ENCODE data around the gene PPP1R12B.
"Not testable (repeated sequence)": the region's sequence is repeated elsewhere in the genome, so short reads cannot be mapped to it uniquely, and the experiment has no call there.

The PPP1R12B gene

DNA sequence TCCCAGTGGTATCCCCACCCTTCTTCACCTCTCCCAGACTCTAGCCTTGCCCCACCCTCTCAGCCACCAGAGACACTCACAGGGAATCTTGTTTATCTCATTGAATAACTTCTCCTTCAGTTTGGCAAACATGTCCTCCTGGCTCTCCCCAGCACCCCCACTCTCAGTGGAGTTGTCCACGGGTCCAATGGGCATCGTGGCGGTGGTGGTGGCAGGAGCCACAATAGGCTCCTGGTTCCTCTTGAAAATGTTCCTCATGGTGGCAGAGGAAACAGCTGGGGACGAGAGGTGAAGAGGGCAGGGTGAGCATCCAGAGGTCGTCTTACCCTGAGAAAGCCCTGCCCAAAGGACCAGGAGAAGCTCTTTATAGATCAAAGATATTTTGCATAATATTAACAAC, 257.0 kb downstream of the PPP1R12B start:
- ChIA-PET CTCF (interaction anchor here (1.0 to 1.8 kb wide), 2 partner anchors 20 to 24 kb away, joined by 3 to 4 read pairs; no protein-coding TSS in a partner anchor), POLR2A (no interaction called here)
- no peak for DNase-seq (ENCODE audit: extremely low spot score)
- TF ChIP-seq, protein P1, sequence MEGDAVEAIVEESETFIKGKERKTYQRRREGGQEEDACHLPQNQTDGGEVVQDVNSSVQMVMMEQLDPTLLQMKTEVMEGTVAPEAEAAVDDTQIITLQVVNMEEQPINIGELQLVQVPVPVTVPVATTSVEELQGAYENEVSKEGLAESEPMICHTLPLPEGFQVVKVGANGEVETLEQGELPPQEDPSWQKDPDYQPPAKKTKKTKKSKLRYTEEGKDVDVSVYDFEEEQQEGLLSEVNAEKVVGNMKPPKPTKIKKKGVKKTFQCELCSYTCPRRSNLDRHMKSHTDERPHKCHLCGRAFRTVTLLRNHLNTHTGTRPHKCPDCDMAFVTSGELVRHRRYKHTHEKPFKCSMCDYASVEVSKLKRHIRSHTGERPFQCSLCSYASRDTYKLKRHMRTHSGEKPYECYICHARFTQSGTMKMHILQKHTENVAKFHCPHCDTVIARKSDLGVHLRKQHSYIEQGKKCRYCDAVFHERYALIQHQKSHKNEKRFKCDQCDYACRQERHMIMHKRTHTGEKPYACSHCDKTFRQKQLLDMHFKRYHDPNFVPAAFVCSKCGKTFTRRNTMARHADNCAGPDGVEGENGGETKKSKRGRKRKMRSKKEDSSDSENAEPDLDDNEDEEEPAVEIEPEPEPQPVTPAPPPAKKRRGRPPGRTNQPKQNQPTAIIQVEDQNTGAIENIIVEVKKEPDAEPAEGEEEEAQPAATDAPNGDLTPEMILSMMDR (IDR thresholded peaks at IDR 0.05; ENCODE audit: control extremely low read depth, extremely low read depth, low read depth, missing control alignments), result no peak

DNA sequence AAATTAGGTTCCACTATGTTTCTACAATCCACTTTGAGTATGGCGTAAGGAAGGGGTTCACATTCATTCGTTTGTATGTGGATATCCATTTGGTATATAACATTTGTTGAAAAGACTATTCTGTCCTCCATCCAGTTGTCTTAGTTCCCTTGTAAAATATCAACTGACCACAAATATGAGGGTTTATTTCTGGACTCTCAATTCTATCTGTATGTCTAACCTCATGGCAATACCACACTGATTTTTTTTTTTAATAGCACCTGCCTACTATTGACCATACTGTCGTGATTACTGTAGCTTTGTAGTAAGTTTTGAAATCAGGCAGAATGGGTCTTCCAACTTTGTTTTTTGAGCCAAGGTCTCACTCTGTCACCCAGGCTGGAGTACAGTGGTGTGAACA, 263.5 kb downstream of the PPP1R12B start:
- POLR2A ChIA-PET; DNase-seq (ENCODE audit: extremely low spot score): not testable (repeated sequence)
- CTCF ChIA-PET, result interaction anchor here (1.7 kb wide), 1 partner anchor 12 kb away, joined by 5 read pairs; no protein-coding TSS in a partner anchor

DNA sequence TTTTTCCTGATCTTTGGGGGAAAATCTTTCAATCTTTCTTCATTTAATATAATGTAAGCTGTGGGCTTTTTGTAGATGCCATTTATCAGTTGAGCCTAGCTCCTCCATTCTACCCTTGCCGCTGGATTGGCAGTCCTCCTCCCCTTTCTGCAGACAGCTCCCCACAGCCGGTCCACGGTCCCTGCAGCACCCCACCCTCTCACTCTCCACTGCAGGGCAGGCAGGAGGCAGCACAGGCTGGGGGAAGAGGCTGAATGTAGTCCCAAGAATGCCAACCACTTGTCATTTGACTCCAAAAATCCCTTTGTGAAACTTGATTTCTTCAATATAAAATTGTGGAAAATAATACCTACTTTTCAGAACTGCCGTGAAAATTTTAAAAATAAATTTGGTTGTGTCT, 265.1 kb downstream of the PPP1R12B start:
- TF ChIP-seq, protein P1 (IDR thresholded peaks at IDR 0.05; ENCODE audit: control extremely low read depth, extremely low read depth, low read depth, missing control alignments), result no peak
- no peak for DNase-seq (ENCODE audit: extremely low spot score)
- POLR2A ChIA-PET, result no interaction called here
- CTCF ChIA-PET, result no interaction called here

DNA sequence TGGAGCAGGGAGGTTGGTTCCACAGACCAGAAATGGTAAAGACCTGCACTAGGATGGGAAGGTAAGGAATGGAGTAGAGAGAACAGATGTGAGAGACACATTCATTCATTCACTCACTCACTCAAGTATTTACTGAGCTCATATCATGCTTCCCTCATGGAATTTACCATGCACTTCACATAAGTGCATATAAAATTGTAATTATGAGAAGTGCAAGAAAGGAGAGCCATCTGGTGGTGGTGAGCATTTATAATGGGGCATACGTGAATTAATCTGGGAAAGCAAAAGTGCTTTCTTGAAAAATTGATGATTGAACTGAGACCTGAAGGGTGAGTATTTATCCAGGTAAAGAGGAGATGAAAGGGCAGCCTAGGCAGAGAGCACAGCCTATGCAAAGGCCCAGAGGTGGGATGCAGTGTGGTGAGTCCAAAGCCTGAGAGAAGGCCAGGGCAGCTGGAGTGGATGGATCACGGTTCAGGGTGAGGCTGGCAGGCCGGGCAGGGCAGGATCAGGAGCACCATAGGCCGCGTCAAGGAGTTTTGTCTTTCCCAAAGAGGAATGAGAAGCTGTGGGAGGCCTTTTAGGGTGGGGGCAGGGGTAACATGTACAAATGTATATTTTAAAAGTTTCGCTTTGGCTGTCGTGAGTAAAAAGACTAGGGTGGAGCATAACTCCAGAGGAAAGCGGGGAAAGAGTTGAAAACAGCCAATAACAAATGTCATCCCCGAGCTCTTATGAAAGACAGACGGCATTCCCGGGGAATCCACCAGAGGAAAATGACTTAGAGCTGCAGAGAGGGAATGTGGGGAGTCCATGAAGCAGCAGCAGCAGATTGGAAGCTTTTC, 266.1 kb downstream of the PPP1R12B start:
- POLR2A ChIA-PET; DNase-seq (ENCODE audit: extremely low spot score): not testable (repeated sequence)
- TF ChIP-seq, protein P1 (IDR thresholded peaks at IDR 0.05; ENCODE audit: control extremely low read depth, extremely low read depth, low read depth, missing control alignments), result peak; percentile 17
- CTCF ChIA-PET, result interaction anchor here (1.1 to 2.0 kb wide), 2 partner anchors 15 to 43 kb away, joined by 4 read pairs; no protein-coding TSS in a partner anchor

DNA sequence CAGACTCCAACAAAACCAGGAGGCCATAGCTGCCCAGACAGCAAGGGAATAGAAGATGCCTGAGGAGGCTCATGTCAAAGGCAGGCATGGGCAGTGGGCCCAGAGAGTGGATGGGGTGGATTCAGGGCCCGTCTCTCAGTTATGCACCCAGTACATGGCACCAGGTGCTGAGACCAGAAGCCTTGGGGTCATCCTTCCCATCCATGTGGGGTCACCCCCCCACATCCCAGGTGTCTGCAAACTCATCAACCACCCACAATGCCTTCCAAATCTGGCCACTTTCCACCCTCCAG, 266.7 kb downstream of the PPP1R12B start:
- DNase-seq (ENCODE audit: extremely low spot score); POLR2A ChIA-PET: not testable (repeated sequence)
- CTCF ChIA-PET, result interaction anchor here (1.1 to 2.0 kb wide), 2 partner anchors 15 to 43 kb away, joined by 4 read pairs; no protein-coding TSS in a partner anchor

DNA sequence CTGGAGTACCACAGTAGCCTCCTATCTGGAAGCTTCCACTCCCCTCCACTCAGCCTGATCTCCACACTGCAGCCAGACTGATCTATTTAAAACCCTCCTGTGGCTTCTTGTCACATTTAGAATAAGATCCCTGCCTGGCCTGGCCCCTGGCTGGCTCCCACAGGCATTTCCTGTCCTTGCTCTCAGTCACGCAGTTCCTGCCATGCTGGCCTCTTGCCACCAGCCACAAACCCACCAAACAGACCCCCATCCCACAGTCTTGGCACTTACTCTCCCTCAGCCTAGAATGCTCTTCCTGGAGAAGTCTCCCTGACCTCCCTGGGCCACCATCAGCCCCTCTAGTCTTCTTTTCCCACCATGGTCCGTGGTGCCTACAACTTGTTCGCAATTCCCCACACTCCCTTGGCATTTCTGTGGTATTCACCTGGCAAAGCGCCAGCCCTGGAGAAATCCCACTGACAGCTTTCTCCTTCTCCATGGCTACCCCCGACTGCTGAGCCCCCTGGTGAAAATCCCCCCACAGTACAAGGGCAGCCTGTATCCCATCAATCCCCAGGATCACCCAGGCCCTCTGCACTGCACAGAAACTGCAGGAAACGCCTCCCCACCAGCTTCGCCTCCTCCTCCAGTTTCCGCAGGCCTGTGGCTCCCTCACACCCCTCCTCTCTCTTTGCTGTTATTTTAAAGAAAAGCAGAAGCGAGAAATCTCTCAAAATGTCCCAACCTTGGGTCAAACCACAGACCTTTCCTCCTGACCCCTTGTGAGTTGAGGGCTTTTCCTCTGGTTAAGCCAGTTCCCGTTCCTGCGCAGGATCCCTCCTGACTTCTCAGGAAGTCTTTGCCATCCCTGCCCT, 267.2 kb downstream of the PPP1R12B start:
- TF ChIP-seq, protein P1 (IDR thresholded peaks at IDR 0.05; ENCODE audit: control extremely low read depth, extremely low read depth, low read depth, missing control alignments), result no peak
- ChIA-PET CTCF (interaction anchor here (0.8 to 2.0 kb wide), 5 partner anchors 10 to 272 kb away, joined by 3 to 5 read pairs (median 4); no protein-coding TSS in a partner anchor), POLR2A (no interaction called here)
- peak; percentile 77 for DNase-seq (ENCODE audit: extremely low spot score)

DNA sequence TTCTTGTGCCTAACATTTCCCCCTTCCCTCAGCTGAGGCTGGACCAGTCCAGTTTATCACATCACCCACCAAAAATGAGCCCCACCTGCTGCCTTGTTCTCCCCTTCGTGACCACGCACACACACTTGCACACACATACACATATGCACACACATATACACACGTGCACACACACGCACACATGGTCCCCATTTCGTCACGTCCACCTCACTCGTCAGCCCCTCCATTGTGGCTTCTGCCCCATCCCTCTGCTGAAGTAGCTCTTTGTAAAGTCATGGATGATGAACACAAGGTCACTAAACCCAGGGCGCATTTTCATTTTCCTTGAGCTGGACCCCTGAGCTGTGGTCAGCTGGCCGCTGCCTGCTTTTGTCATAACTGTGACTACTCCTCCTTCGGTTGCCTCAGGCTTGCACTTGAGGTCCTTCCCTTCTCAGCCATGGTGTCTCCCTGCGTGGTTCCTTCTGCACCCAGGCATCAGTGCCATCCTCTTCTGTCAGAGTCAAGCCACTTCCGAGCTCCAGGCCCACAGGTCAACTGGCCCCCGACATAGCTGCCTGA, 267.9 kb downstream of the PPP1R12B start:
- DNase-seq (ENCODE audit: extremely low spot score), result no peak
- TF ChIP-seq, protein P1 (IDR thresholded peaks at IDR 0.05; ENCODE audit: control extremely low read depth, extremely low read depth, low read depth, missing control alignments), result no peak
- CTCF ChIA-PET, result interaction anchor here (0.8 to 2.0 kb wide), 6 partner anchors 9 to 272 kb away, joined by 3 to 5 read pairs (median 4); no protein-coding TSS in a partner anchor
- POLR2A ChIA-PET, result no interaction called here

DNA sequence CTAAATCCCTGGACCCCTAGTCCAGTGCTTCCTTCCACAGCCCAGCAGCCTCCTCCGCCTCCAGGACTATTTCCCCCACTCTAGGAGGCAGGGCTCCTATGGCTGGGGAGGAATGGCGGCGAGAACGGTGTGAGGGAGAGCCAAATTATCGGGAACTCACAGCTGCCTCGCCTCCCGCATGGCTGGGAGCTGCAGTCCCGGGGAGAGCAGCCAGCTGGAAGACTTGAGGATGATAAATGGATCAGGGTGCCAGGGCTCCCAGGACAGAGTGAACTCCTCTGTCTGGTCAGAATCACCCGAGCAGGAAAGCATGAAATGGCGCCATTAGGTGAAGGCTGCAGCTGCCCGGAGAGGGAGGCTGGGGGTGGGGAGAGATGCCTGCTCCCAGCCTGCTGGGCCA, 270.5 kb downstream of the PPP1R12B start:
- DNase-seq (ENCODE audit: extremely low spot score); POLR2A ChIA-PET: not testable (repeated sequence)
- CTCF ChIA-PET, result interaction anchor here (1.2 kb wide), 1 partner anchor 19 kb away, joined by 3 read pairs; no protein-coding TSS in a partner anchor
